HepG2 (cell line): ENCODE results near the gene CLASP1.

ENCODE experiments used
- CTCF ChIP-seq: sonication (generic); formaldehyde crosslinking; IDR thresholded peaks from 2 replicates; pipeline ENCODE4 v1.5.0; 2020; ENCODE audit warnings: mild to moderate bottlenecking, missing genetic modification reagents, moderate library complexity
- ESRRA ChIP-seq: sonication (generic); formaldehyde crosslinking; IDR thresholded peaks from 2 replicates; pipeline ENCODE4 v1.5.1; 2020; ENCODE audit warnings: mild to moderate bottlenecking, low read depth, missing genetic modification reagents
- EZH2 ChIP-seq: conservative IDR thresholded peaks from 2 replicates; pipeline ENCODE4 v1.6.1; 2012; ENCODE audit warnings: mild to moderate bottlenecking, low read depth, low read length, moderate library complexity
- HDAC2 ChIP-seq: sonication (generic); formaldehyde crosslinking; IDR thresholded peaks from 2 replicates; pipeline ENCODE4 v1.4.0; 2020; ENCODE audit warnings: missing genetic modification reagents
- RAD21 ChIP-seq: fragments of 450-650 bp; formaldehyde crosslinking; IDR thresholded peaks from 2 replicates; pipeline ENCODE4 v1.5.0; 2020; ENCODE audit warnings: mild to moderate bottlenecking
- YY1 ChIP-seq: IDR thresholded peaks from 2 replicates; pipeline ENCODE4 v1.6.1; 2011; ENCODE audit warnings: low read length, low read depth, moderate library complexity, mild to moderate bottlenecking; ENCODE audit not compliant: insufficient read depth, insufficient replicate concordance

GRCh38 chr2:121459291-121459690, 190.0 kb downstream of the CLASP1 start:
- TF ChIP-seq YY1 (no peak), HDAC2 (CRISPR knock-in tag) (no peak), CTCF (CRISPR knock-in tag) (no peak), RAD21 (no peak), ESRRA (CRISPR knock-in tag) (no peak), EZH2 (no peak)
